Hepatocyte (in vitro differentiated cells): ENCODE data around the gene TMPRSS2.

Experiments used
- EZH2 ChIP-seq: fragments of 200-600 bp; sonication (generic); IDR thresholded peaks from 2 replicates; pipeline ENCODE4 v1.6.1; 2016; ENCODE audit warnings: antibody characterized with exemption, mild to moderate bottlenecking, borderline replicate concordance
- EZH2phosphoT487 ChIP-seq: fragments of 200-600 bp; sonication (generic); IDR thresholded peaks from one replicate; pipeline ENCODE4 v1.6.1; 2018; ENCODE audit warnings: antibody characterized with exemption, mild to moderate bottlenecking, low read depth, moderate library complexity; ENCODE audit not compliant: unreplicated experiment, severe bottlenecking
- TF ChIP-seq, protein P1 (sequence below): fragments of 200-600 bp; sonication (generic); IDR thresholded peaks from 2 replicates; pipeline ENCODE4 v1.5.1; 2016; ENCODE audit warnings: antibody characterized with exemption, mild to moderate bottlenecking; ENCODE audit not compliant: poor library complexity

DNA sequence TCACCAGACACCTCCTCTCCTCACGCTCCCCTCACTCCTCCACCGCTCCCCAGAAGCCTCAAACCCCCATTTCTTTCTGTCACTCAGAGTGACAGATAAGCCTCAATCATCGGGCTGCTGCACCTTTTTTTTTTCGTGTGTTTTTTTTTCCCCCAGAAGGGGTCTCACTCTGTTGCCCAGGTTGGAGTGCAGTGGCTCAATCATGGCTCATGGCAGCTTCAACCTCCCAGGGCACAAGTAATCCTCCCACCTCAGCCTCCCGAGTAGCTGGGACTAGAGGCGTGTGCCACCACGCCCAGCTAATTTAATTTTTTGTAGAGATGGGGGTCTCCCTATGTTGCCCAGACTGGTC lies 1.2 kb upstream of the TMPRSS2 start:
- TF ChIP-seq, protein P1, sequence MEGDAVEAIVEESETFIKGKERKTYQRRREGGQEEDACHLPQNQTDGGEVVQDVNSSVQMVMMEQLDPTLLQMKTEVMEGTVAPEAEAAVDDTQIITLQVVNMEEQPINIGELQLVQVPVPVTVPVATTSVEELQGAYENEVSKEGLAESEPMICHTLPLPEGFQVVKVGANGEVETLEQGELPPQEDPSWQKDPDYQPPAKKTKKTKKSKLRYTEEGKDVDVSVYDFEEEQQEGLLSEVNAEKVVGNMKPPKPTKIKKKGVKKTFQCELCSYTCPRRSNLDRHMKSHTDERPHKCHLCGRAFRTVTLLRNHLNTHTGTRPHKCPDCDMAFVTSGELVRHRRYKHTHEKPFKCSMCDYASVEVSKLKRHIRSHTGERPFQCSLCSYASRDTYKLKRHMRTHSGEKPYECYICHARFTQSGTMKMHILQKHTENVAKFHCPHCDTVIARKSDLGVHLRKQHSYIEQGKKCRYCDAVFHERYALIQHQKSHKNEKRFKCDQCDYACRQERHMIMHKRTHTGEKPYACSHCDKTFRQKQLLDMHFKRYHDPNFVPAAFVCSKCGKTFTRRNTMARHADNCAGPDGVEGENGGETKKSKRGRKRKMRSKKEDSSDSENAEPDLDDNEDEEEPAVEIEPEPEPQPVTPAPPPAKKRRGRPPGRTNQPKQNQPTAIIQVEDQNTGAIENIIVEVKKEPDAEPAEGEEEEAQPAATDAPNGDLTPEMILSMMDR: peak; percentile 10
- TF ChIP-seq EZH2phosphoT487 (no peak), EZH2 (no peak)
